Ecto neural progenitor cell (in vitro differentiated cells): ENCODE results near the gene PTGR3.

Source experiments
- DNase-seq: peaks from one replicate; pipeline ENCODE4 v3.0.0-alpha.2; 2018; ENCODE audit warnings: low spot score

The PTGR3 gene

GRCh38 chr18:75214766-75215510 is 6.0 kb upstream of the PTGR3 start:
- no peak for DNase-seq

- no peak for DNase-seq
These were observed 5.4 kb upstream of the PTGR3 start for GRCh38 chr18:75214332-75214690.

GRCh38 chr18:75213611-75214331 is 4.8 kb upstream of the PTGR3 start:
- no peak for DNase-seq

- DNase-seq = no peak
These were observed 3.8 kb upstream of the PTGR3 start for GRCh38 chr18:75212751-75213090.

DNA sequence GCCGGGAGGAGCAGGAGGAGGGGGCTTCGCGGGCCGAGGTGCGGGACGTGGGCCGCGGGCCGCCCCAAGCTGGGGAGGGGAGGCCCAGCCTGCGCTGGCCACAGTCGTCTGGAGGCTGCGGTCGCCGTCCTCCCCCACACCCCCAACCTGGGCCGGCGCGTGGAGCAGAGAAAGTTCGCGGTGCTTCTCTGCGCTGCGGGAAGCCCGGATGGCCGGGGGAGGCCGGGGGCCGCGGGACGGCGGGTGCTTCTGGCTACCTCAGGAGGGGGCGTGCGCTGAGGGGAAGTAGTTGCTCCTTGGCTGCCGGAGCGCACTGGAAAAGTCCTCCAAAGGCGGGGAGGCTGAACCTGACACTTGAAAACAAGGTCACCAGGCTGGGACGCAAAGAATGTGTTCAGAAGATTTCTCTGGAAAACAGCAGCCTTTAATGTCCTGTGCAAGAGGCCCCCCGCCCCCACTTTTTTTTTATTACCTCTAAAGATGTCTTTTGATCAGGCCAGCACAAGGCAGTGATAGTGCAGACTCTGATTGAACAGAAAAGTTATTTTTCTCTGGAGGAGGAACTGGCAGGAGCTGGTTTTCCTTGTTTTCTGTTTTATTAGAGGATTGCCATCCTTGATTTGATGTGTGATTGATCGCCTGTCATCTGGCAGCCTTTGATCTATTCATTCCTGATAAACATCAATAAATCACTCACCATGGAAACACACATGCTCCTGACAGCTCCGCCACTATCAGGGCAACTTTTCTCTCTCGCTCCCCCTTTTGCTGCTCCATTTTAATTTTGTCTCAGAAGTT is 3.2 kb upstream of the PTGR3 start:
- peak; percentile 60 for DNase-seq

DNA sequence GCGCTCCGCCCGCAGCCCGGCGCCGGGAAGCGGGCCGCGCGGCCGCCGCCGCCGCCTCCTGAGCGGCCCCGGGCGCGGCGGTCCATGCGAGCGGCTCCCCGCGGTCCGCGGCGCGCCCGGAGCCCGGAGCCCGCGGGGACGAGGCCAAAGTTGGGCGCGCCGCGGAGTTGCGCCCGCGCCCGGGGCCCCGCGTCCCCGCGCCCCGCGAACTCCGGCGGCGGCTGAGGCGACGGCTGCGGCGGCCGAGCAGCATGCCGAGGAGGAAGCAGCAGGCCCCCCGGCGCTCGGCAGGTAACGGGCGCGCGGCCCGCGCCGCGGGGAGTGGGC is 2.6 kb upstream of the PTGR3 start:
- no peak for DNase-seq

- no peak for DNase-seq
These were observed 2.2 kb upstream of the PTGR3 start for GRCh38 chr18:75211002-75211621.

DNA sequence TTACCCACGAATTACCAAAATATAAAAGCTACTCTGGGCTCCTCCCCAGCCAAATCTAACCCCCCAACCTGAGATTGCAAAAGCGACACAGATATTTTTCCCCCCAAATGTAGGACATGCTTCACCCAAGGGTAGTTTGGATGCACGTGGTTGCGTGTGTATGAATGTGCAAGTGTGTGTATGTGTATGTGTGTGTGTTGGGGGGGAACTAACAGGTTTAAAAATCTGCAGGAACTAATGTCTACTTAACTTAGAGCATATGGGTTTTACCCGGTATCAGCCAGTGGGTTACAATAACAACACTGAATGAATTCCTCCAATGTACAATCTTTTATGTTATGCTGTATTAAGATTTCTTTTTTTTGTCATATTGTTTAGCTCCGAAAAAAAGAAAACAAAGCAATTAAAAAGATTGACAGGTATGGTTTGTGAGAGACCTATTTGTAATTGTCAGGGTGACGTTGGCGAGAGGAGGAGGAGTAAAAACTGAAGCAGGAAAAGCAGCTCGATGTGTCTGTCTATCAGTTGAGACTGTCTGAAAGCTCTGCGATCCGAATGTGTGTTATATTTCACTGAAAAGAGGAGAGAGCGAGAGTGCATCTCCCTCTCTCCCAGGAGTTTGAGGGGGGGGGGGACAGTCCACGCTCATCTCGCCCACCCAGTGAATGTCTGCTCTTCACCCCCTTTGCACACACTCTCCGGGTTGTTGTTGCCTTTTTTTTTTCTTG is 1.5 kb upstream of the PTGR3 start, which contains the start of gene TSHZ1:
Gene TSHZ1 (plus strand): TSS at position 524 of the 728 bp plus-strand sequence. CDS start 1,080 bp downstream, outside the sequence.
- no peak for DNase-seq

DNA sequence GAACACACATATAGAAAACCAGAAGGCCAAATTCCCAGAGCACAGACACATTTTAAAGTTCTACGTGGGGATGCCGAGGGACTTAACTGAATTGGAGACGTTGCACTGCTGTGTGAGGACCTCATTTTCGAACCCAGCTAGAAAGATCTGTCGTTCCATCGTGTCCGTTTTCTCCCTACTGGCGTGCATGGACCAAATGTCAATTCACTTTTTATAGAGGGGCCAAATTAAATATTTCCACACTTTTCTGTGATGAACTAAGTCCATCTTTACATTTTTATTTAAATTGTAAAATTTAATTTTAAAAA is 966 bp upstream of the PTGR3 start:
- DNase-seq = no peak

DNA sequence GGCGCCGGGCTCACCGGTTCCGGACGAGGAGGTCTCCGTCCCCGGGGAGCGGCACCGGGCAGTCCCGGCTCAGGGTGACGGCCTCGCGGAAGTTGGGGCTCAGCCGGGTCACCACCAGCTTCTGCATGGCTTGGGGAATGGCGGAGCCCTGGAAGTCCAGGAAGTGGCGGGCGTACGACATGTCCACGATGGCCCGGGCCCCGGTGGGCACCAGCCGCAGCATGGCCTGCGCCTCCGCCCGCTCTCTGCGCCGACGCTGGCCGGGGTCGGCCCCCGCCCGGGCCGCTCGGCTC is 157 bp downstream of the PTGR3 start:
- peak; percentile 67 for DNase-seq

GRCh38 chr18:75208155-75208835 is 644 bp downstream of the PTGR3 start:
- peak; percentile 70 for DNase-seq

GRCh38 chr18:75207310-75208154 is 1.4 kb downstream of the PTGR3 start:
- no peak for DNase-seq

GRCh38 chr18:75206452-75207309 is 2.3 kb downstream of the PTGR3 start:
- DNase-seq = no peak

- no peak for DNase-seq
These were observed 3.3 kb downstream of the PTGR3 start for GRCh38 chr18:75205514-75206132.

- DNase-seq = no peak
These were observed 4.0 kb downstream of the PTGR3 start for GRCh38 chr18:75204732-75205513.

DNA sequence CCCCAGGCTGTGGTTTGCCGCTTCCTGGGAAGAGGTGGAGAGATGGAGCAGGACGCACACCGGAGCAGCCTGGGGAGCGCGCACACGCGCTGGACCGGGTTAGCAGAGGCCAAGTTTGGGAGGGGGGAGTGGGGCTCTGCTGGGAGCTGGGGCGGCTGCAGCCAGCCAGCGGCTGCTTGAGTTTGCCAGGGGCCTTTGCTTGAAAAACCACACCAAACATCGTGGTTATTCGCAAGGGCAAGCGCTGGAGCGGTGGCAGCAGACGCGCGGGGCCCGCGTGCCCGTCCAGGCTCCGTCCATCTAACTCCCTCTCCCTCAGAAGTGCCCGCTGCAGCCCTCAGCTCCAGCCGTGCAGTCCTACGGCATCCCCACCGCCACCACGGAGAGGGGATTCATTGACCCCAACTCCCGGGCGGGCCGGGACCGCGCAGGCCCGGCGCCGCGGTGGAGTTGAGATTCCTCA is 4.6 kb downstream of the PTGR3 start:
- no peak for DNase-seq

DNA sequence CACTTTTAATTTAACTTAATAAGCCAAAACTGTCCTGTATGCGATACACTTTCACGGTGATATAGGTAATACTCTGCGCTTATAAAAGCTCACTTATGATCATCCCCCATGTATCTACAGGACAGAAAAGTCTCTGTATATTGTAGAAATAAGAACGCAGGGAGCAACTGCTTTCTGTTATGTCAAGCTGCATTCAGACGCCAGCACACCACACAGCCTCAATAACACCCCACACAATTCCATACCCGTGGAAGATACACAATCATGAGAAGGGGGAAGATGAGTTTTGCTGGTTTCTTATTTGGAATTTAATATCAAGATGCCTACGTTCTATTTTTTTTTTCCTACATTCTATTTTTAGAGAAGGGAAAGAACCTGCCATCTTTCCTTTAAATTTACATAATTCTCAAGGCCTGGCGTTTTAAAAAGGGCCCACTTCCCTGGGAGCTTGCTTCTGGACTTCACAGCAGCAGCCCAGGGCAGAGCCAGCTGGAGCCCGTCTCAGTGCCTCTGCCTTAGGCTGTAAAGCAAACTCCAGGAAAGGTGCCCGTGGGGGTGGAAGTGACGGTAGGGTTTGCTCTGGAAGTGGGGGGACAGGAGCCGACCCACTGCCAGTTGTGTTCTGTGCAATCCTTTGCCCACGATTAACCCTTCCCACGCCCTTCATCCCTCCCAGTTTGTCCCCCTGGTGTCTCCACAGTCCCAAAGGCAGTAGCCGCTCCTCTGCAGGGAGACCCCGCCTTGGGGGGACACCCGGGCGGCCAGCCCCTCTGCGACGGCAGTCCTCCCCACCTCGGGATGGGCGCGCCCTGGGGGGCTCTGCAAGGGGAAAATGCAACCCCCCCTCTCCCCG is 5.3 kb downstream of the PTGR3 start:
- no peak for DNase-seq
